ENCODE results near the gene OR4C45.

The OR4C45 gene

DNA sequence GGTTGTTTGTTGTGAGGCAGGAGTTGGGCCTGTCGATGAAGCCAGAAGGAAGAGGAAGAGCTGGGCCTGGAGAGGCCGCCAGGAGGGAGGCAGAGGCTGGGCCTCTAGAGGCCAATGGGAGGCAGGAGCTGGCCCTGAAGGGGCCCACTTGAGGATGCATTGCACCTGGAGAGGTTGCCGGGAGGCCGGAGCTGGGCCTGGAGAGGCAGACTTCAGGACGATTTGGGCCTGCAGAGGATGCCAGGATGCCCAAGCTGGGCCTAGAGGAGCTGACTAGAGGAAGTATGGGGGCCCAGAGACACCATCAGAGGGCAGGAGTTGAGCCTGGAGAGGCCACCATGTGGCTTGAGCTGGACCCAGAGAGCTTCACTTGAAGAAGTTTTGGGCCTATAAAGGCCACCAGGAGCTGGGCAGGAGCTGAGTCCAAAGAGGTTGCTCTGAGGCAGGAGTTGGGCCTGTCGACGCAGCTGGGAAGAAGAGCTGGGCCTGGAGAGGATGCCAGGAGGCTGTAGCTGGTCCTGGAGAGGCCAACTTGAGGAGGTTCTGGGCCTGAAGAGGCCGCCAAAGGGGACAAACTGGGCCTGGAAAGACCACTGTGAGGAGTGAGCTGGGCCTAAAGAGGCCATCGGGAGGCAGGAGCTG, 39.0 kb downstream of the OR4C45 start:
- DNase-seq (ENCODE audit: extremely low read depth, low read depth), result no peak

DNA sequence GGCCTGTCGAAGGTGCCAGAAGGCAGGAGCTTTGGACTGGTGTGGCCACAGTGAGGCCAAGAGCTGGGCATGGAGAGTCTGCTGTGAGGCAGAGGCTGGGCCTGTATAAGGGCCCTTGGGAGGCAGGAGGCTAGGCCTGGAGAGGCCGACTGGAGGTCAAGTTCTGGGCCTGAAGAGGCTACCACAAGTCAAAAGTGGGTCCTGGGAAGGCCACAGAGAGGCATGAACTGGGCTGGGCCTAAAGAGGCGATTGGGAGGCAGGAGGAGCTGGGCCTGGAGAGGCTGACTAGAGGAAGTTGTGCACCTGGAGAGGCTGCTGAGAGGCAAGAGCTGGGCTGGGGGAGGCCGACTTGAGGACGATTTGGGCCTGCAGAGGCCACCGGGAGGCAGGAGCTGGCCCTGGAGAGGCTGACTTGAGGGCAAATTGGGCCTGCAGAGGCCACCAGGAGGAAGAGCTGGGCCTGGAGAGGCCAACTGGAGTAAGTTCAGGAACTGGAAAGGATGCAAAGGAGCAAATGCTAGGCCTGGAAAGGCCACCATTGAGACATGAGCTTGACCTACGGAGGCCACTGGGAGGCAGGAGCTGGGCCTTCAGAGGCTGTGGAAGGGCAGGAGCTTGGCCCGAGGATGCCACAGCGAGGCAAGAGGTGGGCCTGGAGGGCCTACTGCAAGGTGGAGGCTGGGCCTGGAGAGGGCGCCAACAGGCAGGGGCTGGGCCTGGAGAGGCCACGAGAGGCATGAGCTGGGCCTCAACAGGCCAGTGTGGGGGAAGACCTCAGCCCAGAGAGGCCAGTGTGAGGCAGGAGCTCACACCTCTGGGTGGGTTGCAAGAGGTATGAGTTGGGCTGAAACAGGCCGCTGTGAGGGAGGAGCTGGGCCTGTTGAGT, 39.8 kb downstream of the OR4C45 start:
- no peak overlapping the region for H3K4me3 ChIP-seq (replicated peaks; ENCODE audit: low read depth, low read length)
- TF ChIP-seq, protein P1, sequence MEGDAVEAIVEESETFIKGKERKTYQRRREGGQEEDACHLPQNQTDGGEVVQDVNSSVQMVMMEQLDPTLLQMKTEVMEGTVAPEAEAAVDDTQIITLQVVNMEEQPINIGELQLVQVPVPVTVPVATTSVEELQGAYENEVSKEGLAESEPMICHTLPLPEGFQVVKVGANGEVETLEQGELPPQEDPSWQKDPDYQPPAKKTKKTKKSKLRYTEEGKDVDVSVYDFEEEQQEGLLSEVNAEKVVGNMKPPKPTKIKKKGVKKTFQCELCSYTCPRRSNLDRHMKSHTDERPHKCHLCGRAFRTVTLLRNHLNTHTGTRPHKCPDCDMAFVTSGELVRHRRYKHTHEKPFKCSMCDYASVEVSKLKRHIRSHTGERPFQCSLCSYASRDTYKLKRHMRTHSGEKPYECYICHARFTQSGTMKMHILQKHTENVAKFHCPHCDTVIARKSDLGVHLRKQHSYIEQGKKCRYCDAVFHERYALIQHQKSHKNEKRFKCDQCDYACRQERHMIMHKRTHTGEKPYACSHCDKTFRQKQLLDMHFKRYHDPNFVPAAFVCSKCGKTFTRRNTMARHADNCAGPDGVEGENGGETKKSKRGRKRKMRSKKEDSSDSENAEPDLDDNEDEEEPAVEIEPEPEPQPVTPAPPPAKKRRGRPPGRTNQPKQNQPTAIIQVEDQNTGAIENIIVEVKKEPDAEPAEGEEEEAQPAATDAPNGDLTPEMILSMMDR (IDR thresholded peaks at IDR 0.05; ENCODE audit: low read depth, low read length, missing control alignments), result no peak
- no peak for DNase-seq (ENCODE audit: extremely low read depth, low read depth)

More for the DNA sequence above, 39.0 kb downstream of the OR4C45 start:
- TF ChIP-seq, protein P1 (IDR thresholded peaks at IDR 0.05; ENCODE audit: low read depth, low read length, missing control alignments), result no peak
- H3K4me3 ChIP-seq (replicated peaks; ENCODE audit: low read depth, low read length), result no peak overlapping the region

DNA sequence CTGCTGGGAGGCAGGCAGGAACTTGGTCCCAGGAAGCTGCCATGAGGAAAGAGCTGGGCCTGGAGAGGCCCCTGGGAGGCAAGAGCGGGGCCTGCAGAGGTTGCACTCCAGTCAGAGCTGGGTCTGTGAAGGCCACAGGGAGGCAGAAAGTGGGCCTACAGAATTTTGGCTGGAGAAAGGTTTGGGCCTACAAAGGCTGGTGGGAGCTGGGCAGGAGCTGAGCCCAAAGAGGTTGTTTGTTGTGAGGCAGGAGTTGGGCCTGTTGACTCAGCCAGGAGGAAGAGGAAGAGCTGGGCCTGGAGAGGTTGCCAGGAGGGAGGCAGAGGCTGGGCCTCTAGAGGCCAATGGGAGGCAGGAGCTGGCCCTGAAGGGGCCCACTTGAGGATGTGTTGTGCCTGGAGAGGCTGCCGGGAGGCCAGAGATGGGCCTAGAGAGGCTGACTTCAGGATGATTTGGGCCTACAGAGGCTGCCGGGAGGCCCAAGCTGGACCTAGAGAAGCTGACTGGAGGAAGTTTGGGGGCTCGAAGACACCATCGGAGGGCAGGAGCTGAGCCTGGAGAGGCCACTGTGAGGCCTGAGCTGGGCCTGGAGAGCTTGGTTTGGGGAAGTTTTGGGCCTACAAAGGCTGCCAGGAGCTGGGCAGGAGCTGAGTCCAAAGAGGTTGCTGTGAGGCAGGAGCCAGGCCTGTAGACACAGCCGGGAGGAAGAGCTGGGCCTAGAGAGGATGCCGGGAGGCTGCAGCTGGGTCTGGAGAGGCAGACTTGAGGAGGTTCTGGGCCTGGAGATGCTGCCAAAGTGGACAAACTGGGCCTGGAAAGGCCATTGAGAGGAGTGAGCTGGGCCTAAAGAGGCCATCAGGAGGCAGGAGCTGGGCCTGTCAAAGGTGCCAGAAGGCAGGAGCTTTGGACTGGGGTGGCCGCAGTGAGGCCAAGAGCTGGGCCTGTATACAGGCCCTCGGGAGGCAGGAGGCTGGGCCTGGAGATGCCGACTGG, 40.7 kb downstream of the OR4C45 start:
- DNase-seq (ENCODE audit: extremely low read depth, low read depth), result no peak
- TF ChIP-seq, protein P1 (IDR thresholded peaks at IDR 0.05; ENCODE audit: low read depth, low read length, missing control alignments), result no peak
- no peak overlapping the region for H3K4me3 ChIP-seq (replicated peaks; ENCODE audit: low read depth, low read length)

DNA sequence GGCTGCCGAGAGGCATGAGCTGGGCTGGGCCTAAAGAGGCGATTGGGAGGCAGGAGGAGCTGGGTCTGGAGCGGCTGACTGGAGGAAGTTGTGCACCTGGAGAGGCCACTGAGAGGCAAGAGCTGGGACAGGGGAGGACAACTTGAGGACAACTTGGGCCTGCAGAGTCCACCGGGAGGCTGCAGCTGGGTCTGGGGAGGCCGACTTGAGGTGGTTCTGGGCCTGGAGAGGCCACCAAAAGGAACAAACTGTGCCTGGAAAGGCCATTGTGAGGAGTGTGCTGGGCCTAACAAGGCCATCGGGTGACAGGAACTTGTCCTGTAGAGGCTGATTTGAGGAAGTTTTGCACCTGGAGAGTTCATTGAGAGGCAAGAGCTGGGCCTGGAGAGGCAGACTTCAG, 41.5 kb downstream of the OR4C45 start:
- TF ChIP-seq, protein P1 (IDR thresholded peaks at IDR 0.05; ENCODE audit: low read depth, low read length, missing control alignments), result no peak
- no peak overlapping the region for H3K4me3 ChIP-seq (replicated peaks; ENCODE audit: low read depth, low read length)
- no peak for DNase-seq (ENCODE audit: extremely low read depth, low read depth)

DNA sequence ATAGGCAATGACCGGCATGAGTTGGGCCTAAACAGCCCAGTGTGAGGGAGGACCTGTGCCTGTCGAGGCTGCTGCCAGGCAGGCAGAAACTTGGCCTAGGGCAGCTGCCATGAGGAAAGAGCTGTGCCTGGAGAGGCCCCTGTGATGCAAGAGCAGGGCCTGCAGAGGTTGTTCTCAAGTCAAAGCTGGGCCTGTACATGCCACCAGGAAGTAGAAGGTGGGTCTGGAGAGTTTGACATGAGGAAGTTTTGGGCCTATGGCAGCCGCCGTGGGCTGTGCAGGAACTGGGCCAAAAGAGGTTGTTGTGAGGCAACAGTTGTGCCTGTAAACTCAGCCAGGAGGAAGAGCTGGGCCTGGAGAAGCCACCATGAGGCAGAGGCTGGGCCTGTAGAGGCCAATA, 43.2 kb downstream of the OR4C45 start:
- no peak overlapping the region for H3K4me3 ChIP-seq (replicated peaks; ENCODE audit: low read depth, low read length)
- TF ChIP-seq, protein P1 (IDR thresholded peaks at IDR 0.05; ENCODE audit: low read depth, low read length, missing control alignments), result no peak
- no peak for DNase-seq (ENCODE audit: extremely low read depth, low read depth)

DNA sequence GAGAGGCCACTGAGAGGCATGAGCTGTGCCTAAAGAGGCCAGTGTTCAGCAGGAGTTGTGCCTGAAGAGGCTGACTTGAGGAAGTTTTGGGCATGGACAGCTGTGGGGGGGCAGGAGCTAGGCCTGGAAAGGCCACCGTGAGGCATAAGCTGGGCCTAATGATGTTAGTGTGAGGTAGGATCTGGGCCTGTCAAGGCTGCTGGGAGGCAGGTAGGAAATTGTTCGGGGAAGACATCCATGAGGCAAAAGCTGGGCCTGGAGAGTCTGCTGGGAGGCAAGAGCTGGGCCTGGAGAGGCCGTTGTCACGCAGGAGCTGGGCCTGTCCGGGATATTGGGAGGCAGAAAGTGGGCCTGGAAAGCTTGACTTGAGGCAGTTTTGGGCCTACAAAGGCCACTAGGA, 44.9 kb downstream of the OR4C45 start:
- no peak overlapping the region for H3K4me3 ChIP-seq (replicated peaks; ENCODE audit: low read depth, low read length)
- TF ChIP-seq, protein P1 (IDR thresholded peaks at IDR 0.05; ENCODE audit: low read depth, low read length, missing control alignments), result no peak
- DNase-seq (ENCODE audit: extremely low read depth, low read depth), result no peak

Data from HFF-Myc (cell line).